ENCODE data around the gene SNX3. TPM values are rescaled to one million over a fixed set of nuclear protein-coding genes. Genes with fewer than 3 reads are reported as not detected.

The SNX3 gene
- total and polyA plus RNA-seq, 10 donors: 132 to 236 (median 170) TPM

DNA sequence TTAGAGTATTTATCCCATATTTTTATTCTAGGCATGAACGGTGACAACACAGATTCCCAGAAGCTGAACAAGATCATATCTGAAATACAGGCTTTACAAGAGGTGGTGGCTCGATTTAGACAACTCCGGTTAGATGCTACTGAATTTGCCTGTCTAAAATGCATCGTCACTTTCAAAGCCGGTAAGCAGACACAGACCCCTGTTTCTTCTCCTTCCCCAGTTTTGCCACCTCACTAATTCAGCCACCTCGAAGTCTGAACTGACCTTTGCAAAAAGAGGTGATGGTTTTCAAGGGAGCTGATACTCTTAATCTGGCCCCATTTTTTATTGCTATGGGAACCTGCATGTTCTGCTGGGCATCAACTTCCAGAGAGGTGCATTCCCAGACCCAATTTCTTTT is 80.1 kb downstream of the SNX3 start:
- H3K9me3 ChIP-seq: no peaks in the 10 kb centered on the region
- peaks cover 0 to 12% (median 9%) of the 10 kb centered on the region in 6 donors for H3K4me1 ChIP-seq
- no peak overlapping the region for H3K4me3 ChIP-seq
- 59 to 65% (median 61%) methylated on average over 6 of the region's 6 CpGs for WGBS, 5 donors
- DNase-seq: no peak
- H3K27me3 ChIP-seq (replicated peaks in 1 of 7): peaks cover 5 to 66% (median 40%) of the 10 kb centered on the region in 7 donors
- no peak for TF ChIP-seq POLR2AphosphoS5 (IDR thresholded peaks at IDR 0.05)
- TF ChIP-seq, protein P1, sequence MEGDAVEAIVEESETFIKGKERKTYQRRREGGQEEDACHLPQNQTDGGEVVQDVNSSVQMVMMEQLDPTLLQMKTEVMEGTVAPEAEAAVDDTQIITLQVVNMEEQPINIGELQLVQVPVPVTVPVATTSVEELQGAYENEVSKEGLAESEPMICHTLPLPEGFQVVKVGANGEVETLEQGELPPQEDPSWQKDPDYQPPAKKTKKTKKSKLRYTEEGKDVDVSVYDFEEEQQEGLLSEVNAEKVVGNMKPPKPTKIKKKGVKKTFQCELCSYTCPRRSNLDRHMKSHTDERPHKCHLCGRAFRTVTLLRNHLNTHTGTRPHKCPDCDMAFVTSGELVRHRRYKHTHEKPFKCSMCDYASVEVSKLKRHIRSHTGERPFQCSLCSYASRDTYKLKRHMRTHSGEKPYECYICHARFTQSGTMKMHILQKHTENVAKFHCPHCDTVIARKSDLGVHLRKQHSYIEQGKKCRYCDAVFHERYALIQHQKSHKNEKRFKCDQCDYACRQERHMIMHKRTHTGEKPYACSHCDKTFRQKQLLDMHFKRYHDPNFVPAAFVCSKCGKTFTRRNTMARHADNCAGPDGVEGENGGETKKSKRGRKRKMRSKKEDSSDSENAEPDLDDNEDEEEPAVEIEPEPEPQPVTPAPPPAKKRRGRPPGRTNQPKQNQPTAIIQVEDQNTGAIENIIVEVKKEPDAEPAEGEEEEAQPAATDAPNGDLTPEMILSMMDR (IDR thresholded peaks at IDR 0.05 in 8 of 11, conservative IDR thresholded peaks at IDR 0.05 in 3 of 11): no peak
- intact Hi-C loops (cut with DNase I; ENCODE audit: low total_unique reads): no loop called here
- H3K36me3 ChIP-seq: no peaks in the 10 kb centered on the region
- no peak overlapping the region for H3K27ac ChIP-seq

DNA sequence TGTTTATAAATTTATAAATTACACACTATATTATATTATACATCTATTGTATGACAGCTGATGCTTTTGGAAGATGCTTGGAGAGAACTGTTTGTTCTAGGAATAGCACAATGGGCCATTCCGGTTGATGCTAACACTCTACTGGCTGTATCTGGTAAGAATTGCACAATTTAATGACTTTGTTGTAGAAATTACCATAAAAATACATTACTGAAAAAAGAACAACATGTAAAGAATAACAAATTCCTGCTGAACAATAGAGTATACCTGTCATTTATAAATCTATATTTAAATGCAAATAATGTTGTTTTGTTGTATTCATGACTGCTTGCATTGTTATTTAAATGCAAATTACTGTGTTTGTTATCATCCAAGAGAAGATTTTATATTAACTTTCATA is 80.6 kb downstream of the SNX3 start:
- Histone ChIP-seq H3K4me3 (no peak overlapping the region), H3K36me3 (no peaks in the 10 kb centered on the region), H3K27me3 (replicated peaks in 1 of 7) (peaks cover 9 to 72% (median 45%) of the 10 kb centered on the region in 7 donors), H3K9me3 (no peaks in the 10 kb centered on the region), H3K27ac (no peak overlapping the region), H3K4me1 (peaks cover 4 to 17% (median 14%) of the 10 kb centered on the region in 6 donors)
- no peak for DNase-seq
- TF ChIP-seq, protein P1 (IDR thresholded peaks at IDR 0.05 in 8 of 11, conservative IDR thresholded peaks at IDR 0.05 in 3 of 11): no peak
- no peak for TF ChIP-seq POLR2A (IDR thresholded peaks at IDR 0.05)
- TF ChIP-seq POLR2AphosphoS5 (IDR thresholded peaks at IDR 0.05): no peak
- 13 to 36% (median 28%) methylated on average over 1 of the region's 1 CpG for WGBS, 5 donors
- intact Hi-C loops (cut with DNase I; ENCODE audit: low total_unique reads): no loop called here

DNA sequence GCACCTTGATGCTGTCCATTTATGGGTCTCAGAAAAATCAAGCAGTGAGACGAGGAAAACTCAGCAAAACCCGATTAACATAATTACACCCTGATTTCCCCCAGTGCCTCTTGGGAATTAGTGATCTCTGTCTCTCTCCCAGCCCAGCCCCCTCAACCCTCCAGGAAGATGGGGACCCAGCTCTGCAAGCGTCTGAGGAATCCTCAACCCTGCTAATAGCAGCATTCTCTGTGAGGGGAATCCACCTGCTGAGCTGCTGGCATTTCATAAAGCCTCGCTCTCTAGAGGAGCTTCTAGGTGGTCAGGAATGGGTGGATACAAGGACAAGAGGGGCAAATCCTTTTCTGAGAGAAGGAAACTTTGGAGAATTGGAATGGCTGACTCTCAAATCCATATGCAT is 81.1 kb downstream of the SNX3 start:
- 19 to 30% (median 23%) methylated on average over 4 of the region's 4 CpGs for WGBS, 5 donors
- H3K27me3 ChIP-seq (replicated peaks in 1 of 7): peaks cover 12 to 77% (median 50%) of the 10 kb centered on the region in 7 donors
- intact Hi-C loops (cut with DNase I; ENCODE audit: low total_unique reads): no loop called here
- no peak overlapping the region for H3K27ac ChIP-seq
- DNase-seq: no peak
- H3K36me3 ChIP-seq: no peaks in the 10 kb centered on the region
- peaks cover 7 to 22% (median 18%) of the 10 kb centered on the region in 6 donors for H3K4me1 ChIP-seq
- no peaks in the 10 kb centered on the region for H3K9me3 ChIP-seq
- H3K4me3 ChIP-seq: no peak overlapping the region
- TF ChIP-seq POLR2A (IDR thresholded peaks at IDR 0.05) (no peak), POLR2AphosphoS5 (IDR thresholded peaks at IDR 0.05) (no peak)
- TF ChIP-seq, protein P1 (IDR thresholded peaks at IDR 0.05 in 8 of 11, conservative IDR thresholded peaks at IDR 0.05 in 3 of 11): no peak

DNA sequence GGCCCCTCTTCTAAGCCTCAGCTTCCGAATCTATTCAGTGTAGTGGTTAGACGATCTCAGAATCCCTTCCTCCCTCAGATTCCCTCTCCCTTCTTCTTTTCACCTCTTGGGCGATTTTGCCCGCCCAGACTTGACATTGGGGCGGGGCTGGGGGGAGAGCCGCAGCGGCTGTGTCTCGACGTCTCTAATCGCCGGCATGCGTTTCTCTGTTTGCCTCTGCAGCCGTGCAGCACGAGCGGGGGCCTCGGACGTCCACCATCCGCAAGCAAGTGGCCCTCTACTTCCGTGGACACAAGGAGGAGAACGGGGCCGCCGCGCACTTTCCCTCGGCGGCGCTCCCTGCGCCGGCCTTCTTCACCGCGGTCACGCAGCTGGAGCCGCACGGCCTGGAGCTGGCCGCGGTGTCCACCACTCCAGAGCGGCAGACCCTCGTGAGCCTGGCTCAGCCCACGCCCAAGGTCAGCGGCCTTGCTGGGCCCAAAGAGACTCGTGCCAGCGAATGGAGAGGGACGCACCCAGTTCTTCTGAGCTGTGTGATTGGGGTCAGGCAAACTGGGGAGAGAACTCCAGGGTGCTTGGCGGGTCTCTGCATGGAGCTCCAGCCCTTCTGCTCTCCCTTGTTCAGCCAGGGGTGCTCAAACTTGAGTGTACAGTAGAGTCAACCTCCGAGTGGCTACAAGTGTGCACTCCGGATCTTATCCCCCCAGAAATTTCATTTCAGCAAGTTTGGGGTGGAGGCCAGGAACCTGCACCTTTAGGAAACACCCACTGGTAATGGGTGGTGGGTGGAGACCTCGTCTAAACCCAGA is 84.4 kb downstream of the SNX3 start:
- no peak for DNase-seq
- H3K4me1 ChIP-seq: peaks cover 11 to 30% (median 24%) of the 10 kb centered on the region in 6 donors
- intact Hi-C loops (cut with DNase I; ENCODE audit: low total_unique reads): no loop called here
- peaks cover 16 to 97% (median 83%) of the 10 kb centered on the region in 7 donors for H3K27me3 ChIP-seq (replicated peaks in 1 of 7)
- TF ChIP-seq, protein P1 (IDR thresholded peaks at IDR 0.05 in 8 of 11, conservative IDR thresholded peaks at IDR 0.05 in 3 of 11): no peak
- TF ChIP-seq POLR2AphosphoS5 (IDR thresholded peaks at IDR 0.05): peak in 1 of 3 donors; percentile 21
- 10 to 16% (median 15%) methylated on average over 22 to 46 of the region's 46 CpGs for WGBS, 5 donors
- no peaks in the 10 kb centered on the region for H3K36me3 ChIP-seq
- peaks cover 0 to 3% (median 0%) of the 10 kb centered on the region in 8 donors for H3K9me3 ChIP-seq
- H3K27ac ChIP-seq: peak overlapping the region in 1 of 8 donors; percentile 45
- H3K4me3 ChIP-seq: peak overlapping the region in 7 of 8 donors; percentile 13 to 61 (median 33)
